ENCODE data around the gene UBE2Q1. TPM values are rescaled to one million over a fixed set of nuclear protein-coding genes. Genes with fewer than 3 reads are reported as not detected.

UBE2Q1 gene
- total and polyA plus RNA-seq, 10 of the 15 experiments (the other 5 are each of a cell fraction or from before 2014, with no cell fraction given): 3.9 to 82.6 (median 24.1) TPM

DNA sequence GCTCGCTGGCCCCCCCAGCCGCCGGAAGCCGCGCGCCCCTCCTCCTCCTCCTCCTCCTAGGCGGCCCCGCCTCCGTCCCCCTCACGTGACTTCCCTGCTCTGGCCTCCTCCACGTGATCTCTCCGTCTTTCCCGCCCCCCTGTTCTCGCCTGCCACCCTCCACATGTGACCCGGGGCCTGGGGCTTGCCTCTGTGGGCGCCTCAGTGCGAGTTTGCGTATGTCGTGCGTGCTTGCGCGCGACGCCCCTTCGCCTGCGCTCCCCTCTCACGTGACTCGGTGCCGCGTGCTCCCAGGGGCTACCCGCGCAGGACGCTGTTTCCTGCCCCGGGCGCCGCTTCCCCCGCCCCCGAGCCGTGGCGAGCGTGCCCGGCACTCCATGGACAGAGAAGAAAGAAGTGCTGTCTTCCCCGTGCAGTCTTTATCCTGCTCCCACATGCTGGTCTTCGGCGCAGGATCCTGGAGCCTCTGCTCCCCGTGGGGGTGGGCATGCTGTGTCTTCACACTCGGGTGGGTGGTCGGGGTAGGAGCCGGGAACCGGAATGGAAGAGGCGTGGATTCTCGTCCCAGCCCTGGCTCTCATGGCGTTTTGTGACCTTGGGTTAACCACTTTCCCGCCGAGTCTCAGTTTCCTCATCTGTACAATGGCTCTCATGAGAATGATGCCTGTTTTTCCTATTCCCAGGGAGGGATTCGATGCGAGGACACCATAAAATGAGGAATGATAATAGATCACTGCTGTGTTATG, 431 bp upstream of the UBE2Q1 start (continued):
- TF ChIP-seq, protein P1, sequence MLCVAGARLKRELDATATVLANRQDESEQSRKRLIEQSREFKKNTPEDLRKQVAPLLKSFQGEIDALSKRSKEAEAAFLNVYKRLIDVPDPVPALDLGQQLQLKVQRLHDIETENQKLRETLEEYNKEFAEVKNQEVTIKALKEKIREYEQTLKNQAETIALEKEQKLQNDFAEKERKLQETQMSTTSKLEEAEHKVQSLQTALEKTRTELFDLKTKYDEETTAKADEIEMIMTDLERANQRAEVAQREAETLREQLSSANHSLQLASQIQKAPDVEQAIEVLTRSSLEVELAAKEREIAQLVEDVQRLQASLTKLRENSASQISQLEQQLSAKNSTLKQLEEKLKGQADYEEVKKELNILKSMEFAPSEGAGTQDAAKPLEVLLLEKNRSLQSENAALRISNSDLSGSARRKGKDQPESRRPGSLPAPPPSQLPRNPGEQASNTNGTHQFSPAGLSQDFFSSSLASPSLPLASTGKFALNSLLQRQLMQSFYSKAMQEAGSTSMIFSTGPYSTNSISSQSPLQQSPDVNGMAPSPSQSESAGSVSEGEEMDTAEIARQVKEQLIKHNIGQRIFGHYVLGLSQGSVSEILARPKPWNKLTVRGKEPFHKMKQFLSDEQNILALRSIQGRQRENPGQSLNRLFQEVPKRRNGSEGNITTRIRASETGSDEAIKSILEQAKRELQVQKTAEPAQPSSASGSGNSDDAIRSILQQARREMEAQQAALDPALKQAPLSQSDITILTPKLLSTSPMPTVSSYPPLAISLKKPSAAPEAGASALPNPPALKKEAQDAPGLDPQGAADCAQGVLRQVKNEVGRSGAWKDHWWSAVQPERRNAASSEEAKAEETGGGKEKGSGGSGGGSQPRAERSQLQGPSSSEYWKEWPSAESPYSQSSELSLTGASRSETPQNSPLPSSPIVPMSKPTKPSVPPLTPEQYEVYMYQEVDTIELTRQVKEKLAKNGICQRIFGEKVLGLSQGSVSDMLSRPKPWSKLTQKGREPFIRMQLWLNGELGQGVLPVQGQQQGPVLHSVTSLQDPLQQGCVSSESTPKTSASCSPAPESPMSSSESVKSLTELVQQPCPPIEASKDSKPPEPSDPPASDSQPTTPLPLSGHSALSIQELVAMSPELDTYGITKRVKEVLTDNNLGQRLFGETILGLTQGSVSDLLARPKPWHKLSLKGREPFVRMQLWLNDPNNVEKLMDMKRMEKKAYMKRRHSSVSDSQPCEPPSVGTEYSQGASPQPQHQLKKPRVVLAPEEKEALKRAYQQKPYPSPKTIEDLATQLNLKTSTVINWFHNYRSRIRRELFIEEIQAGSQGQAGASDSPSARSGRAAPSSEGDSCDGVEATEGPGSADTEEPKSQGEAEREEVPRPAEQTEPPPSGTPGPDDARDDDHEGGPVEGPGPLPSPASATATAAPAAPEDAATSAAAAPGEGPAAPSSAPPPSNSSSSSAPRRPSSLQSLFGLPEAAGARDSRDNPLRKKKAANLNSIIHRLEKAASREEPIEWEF (IDR thresholded peaks at IDR 0.05; ENCODE audit: insufficient replicate concordance, low read depth, low read length): no peak
- TF ChIP-seq ZSCAN29 (IDR thresholded peaks at IDR 0.05) (no peak), CBX3 (IDR thresholded peaks at IDR 0.05; ENCODE audit: borderline replicate concordance, low read depth) (no peak), CEBPB (IDR thresholded peaks at IDR 0.05; ENCODE audit: borderline replicate concordance in 1 of 2, low read depth in 2 of 2, low read length in 2 of 2) (no peak), TCF12 (IDR thresholded peaks at IDR 0.05; ENCODE audit: low read depth, low read length) (0 out of 2 replicates have a peak, but pooled peaks have one; percentile 6), FOS (IDR thresholded peaks at IDR 0.05; ENCODE audit: borderline replicate concordance, extremely low read depth, insufficient read length) (peak; percentile 87), CHD1 (IDR thresholded peaks at IDR 0.05; ENCODE audit: low read depth, low read length) (no peak), IKZF1 (conservative IDR thresholded peaks at IDR 0.05) (peak; percentile 94), PAX8 (IDR thresholded peaks at IDR 0.05) (no peak), NFIC (IDR thresholded peaks at IDR 0.05; ENCODE audit: low read depth, low read length) (peak; percentile 69), SMC3 (IDR thresholded peaks at IDR 0.05; ENCODE audit: borderline replicate concordance, low read length) (no peak), IRF4 (IDR thresholded peaks at IDR 0.05; ENCODE audit: low read depth, low read length) (no peak), TARDBP (IDR thresholded peaks at IDR 0.05; ENCODE audit: borderline replicate concordance) (peak; percentile 94; the same call in 1 of the 2 replicates), RUNX3 (IDR thresholded peaks at IDR 0.05; ENCODE audit: low read length) (no peak), KDM1A (IDR thresholded peaks at IDR 0.05; ENCODE audit: borderline replicate concordance) (no peak), STAT1 (conservative IDR thresholded peaks at IDR 0.05) (no peak; the same call in 1 of the 2 replicates), SREBF2 (IDR thresholded peaks at IDR 0.05; ENCODE audit: low read length) (no peak), POU2F2 (IDR thresholded peaks at IDR 0.05; ENCODE audit: borderline replicate concordance, low read depth, low read length) (peak; percentile 65; the same call in 1 of the 3 replicates), NR2C2 (IDR thresholded peaks at IDR 0.05; ENCODE audit: borderline replicate concordance, control insufficient read depth, insufficient read length, low read depth) (no peak), KLF5 (IDR thresholded peaks at IDR 0.05; ENCODE audit: partially characterized antibody) (no peak), MTA2 (IDR thresholded peaks at IDR 0.05; ENCODE audit: low read depth) (no peak), PAX5 (IDR thresholded peaks at IDR 0.05; ENCODE audit: borderline replicate concordance, low read depth, low read length) (0 out of 2 replicates have a peak, but pooled peaks have one; percentile 8)
- TF ChIP-seq, protein P2, sequence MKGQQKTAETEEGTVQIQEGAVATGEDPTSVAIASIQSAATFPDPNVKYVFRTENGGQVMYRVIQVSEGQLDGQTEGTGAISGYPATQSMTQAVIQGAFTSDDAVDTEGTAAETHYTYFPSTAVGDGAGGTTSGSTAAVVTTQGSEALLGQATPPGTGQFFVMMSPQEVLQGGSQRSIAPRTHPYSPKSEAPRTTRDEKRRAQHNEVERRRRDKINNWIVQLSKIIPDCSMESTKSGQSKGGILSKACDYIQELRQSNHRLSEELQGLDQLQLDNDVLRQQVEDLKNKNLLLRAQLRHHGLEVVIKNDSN (IDR thresholded peaks at IDR 0.05; ENCODE audit: borderline replicate concordance, extremely low read length, insufficient read depth, low read depth, low read length): peak; percentile 99
- TF ChIP-seq, protein P3, sequence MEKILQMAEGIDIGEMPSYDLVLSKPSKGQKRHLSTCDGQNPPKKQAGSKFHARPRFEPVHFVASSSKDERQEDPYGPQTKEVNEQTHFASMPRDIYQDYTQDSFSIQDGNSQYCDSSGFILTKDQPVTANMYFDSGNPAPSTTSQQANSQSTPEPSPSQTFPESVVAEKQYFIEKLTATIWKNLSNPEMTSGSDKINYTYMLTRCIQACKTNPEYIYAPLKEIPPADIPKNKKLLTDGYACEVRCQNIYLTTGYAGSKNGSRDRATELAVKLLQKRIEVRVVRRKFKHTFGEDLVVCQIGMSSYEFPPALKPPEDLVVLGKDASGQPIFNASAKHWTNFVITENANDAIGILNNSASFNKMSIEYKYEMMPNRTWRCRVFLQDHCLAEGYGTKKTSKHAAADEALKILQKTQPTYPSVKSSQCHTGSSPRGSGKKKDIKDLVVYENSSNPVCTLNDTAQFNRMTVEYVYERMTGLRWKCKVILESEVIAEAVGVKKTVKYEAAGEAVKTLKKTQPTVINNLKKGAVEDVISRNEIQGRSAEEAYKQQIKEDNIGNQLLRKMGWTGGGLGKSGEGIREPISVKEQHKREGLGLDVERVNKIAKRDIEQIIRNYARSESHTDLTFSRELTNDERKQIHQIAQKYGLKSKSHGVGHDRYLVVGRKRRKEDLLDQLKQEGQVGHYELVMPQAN (conservative IDR thresholded peaks at IDR 0.05): peak; percentile 66

Measured in GM12878 (cell line).